K562 (cell line): ENCODE results near the gene MELK. TPM values are rescaled to one million over a fixed set of nuclear protein-coding genes. Genes with fewer than 3 reads are reported as not detected.

Experiments used
- ATAC-seq: fragments of 200-7000 bp; cut with Tn5 transposase; 3 replicates; pipeline ENCODE4 v1.9.1; 2020; ENCODE audit warnings: moderate library complexity
- BruUV-seq: library from RNA; stranded (reverse); fragments of 400-500 nt; replicated peaks from 2 replicates; lab custom pipeline; 2021; lab: Mats Ljungman, UMichigan
- CTCF ChIA-PET: fragments of 300-600 bp; formaldehyde crosslinking; extraction: SDS; loops from one replicate; lab custom pipeline; 2021; ENCODE audit warnings: low intra/inter-chr PET ratio; lab: Yijun Ruan, JAX
- POLR2A ChIA-PET: fragments of 300-600, 350-650 bp; sonication (Branson Sonifier 250); formaldehyde crosslinking; extraction: SDS; loops from one replicate; lab custom pipeline; 2021; ENCODE audit warnings: antibody characterized with exemption, inconsistent platforms; lab: Yijun Ruan, JAX
- DNase-seq, 4 experiments: peaks; one replicate each; pipeline versions ENCODE4 v3.0.0 to v3.0.0-alpha.2; 2011 to 2018; ENCODE audit warnings: low spot score in 3 of 4, mixed read lengths in 3 of 4; ENCODE audit errors: extremely low read depth in 1 of 4
- FAIRE-seq: peaks from 2 replicates; lab custom pipeline; 2011; peaks lifted over from hg19 to GRCh38; lab: Jason Lieb, UNC
- H2AFZ ChIP-seq: 2 replicates; pipeline ENCODE4 v1.6.0; 2011; ENCODE audit warnings: low read depth, low read length, control low read depth, inconsistent platforms
- H3K27ac ChIP-seq: fragments of 200-600 bp; 3 replicates; pipeline ENCODE4 v1.8.0; 2011; ENCODE audit warnings: low read depth, mild to moderate bottlenecking, control low read depth, inconsistent platforms, low read length, moderate library complexity, mixed read lengths; ENCODE audit errors: extremely low read depth
- H3K27me3 ChIP-seq, 2 experiments: fragments of 300-600 bp in 1 of 2; 2 replicates in 1 of 2; 3 replicates in 1 of 2; pipeline versions ENCODE4 v1.6.0 to v1.8.0; 2011; ENCODE audit warnings: inconsistent platforms in 2 of 2, low read length in 2 of 2, mild to moderate bottlenecking in 1 of 2, mixed read lengths in 1 of 2, moderate library complexity in 1 of 2; ENCODE audit not compliant: control insufficient read depth in 2 of 2, insufficient read depth in 2 of 2
- H3K36me3 ChIP-seq: fragments of 300-600 bp; 3 replicates; pipeline ENCODE4 v1.8.0; 2011; ENCODE audit warnings: mild to moderate bottlenecking, low read length, inconsistent platforms; ENCODE audit not compliant: control insufficient read depth, insufficient read depth
- H3K4me1 ChIP-seq, 2 experiments: fragments of 200-600 bp in 1 of 2; replicated peaks in 1 of 2; 2 replicates in 1 of 2; 3 replicates in 1 of 2; pipeline versions ENCODE4 v1.5.1 to v1.8.0; 2011; ENCODE audit warnings: inconsistent platforms in 2 of 2, low read length in 2 of 2, mild to moderate bottlenecking in 1 of 2, mixed read lengths in 1 of 2, moderate library complexity in 1 of 2; ENCODE audit not compliant: control insufficient read depth in 2 of 2, insufficient read depth in 2 of 2
- H3K4me2 ChIP-seq: 2 replicates; pipeline ENCODE4 v1.6.1; 2011; ENCODE audit warnings: low read length, control low read depth, inconsistent platforms, mixed read lengths; ENCODE audit not compliant: insufficient read depth
- H3K4me3 ChIP-seq: fragments of 200-600 bp; sonication (generic), shearing (Covaris generic); 2 replicates; pipeline ENCODE4 v1.5.1; 2016; ENCODE audit warnings: control low read depth, inconsistent platforms
- H3K79me2 ChIP-seq: fragments of 200-600 bp; 3 replicates; pipeline ENCODE4 v1.8.0; 2011; ENCODE audit warnings: low read length, inconsistent platforms; ENCODE audit not compliant: control insufficient read depth, insufficient read depth
- H3K9ac ChIP-seq, 2 experiments: 2 replicates each; pipeline versions ENCODE4 v1.6.0 to v1.6.1; 2011; ENCODE audit warnings: low read depth in 2 of 2, low read length in 2 of 2, control low read depth in 1 of 2, inconsistent platforms in 1 of 2, mild to moderate bottlenecking in 1 of 2, mixed read lengths in 1 of 2; ENCODE audit not compliant: insufficient read depth in 1 of 2
- H3K9me1 ChIP-seq: one replicate; pipeline ENCODE4 v1.6.0; 2011; ENCODE audit warnings: inconsistent platforms, mild to moderate bottlenecking, low read length, moderate library complexity; ENCODE audit not compliant: control insufficient read depth, insufficient read depth
- H3K9me3 ChIP-seq: replicated peaks from 2 replicates; pipeline ENCODE4 v1.5.1; 2011; ENCODE audit warnings: low read depth, low read length, inconsistent platforms; ENCODE audit not compliant: control insufficient read depth, insufficient read depth
- H4K20me1 ChIP-seq: replicated peaks from 2 replicates; pipeline ENCODE4 v1.6.1; 2011; ENCODE audit warnings: low read length, inconsistent platforms, mixed read lengths; ENCODE audit not compliant: control insufficient read depth, insufficient read depth
- ARHGAP35 ChIP-seq: fragments of 450-650 bp; IDR thresholded peaks from 2 replicates; pipeline ENCODE4 v1.6.1; 2018; ENCODE audit not compliant: partially characterized antibody
- ARID3B ChIP-seq: fragments of 250-450 bp; sonication (Bioruptor Pico); IDR thresholded peaks from 2 replicates; pipeline ENCODE4 v1.4.0; 2020; ENCODE audit warnings: borderline replicate concordance
- ASH1L ChIP-seq: fragments of 450-650 bp; IDR thresholded peaks from 2 replicates; pipeline ENCODE4 v1.6.1; 2018; ENCODE audit warnings: borderline replicate concordance, mild to moderate bottlenecking, low read depth; ENCODE audit not compliant: partially characterized antibody
- FOXJ2 ChIP-seq: fragments of 200-800 bp; sonication (Bioruptor generic); IDR thresholded peaks from 2 replicates; pipeline ENCODE4 v1.6.1; 2016; ENCODE audit warnings: missing genetic modification characterization, missing compliant biosample characterization
- NELFE ChIP-seq: IDR thresholded peaks from 2 replicates; pipeline ENCODE4 v1.6.1; 2011; ENCODE audit warnings: mild to moderate bottlenecking; ENCODE audit not compliant: insufficient read depth, insufficient read length
- PTRF ChIP-seq: fragments of 450-650 bp; IDR thresholded peaks from 2 replicates; pipeline ENCODE4 v1.6.1; 2016; ENCODE audit warnings: mild to moderate bottlenecking, missing genetic modification characterization, missing compliant biosample characterization
- PURB ChIP-seq: sonication (generic); formaldehyde crosslinking; IDR thresholded peaks from 2 replicates; pipeline ENCODE4 v1.9.0; 2021; ENCODE audit warnings: low read depth, mild to moderate bottlenecking, missing genetic modification reagents
- RBM22 ChIP-seq: fragments of 200-400 bp; formaldehyde crosslinking; IDR thresholded peaks from 2 replicates; pipeline ENCODE4 v1.6.1; 2018; ENCODE audit warnings: low read length, low read depth; ENCODE audit not compliant: poor library complexity, severe bottlenecking
- RNF2 ChIP-seq: sonication (generic); IDR thresholded peaks from 2 replicates; pipeline ENCODE4 v1.6.1; 2016
- SMARCC2 ChIP-seq: fragments of 450-650 bp; IDR thresholded peaks from 2 replicates; pipeline ENCODE4 v1.6.1; 2017; ENCODE audit warnings: antibody characterized with exemption, moderate library complexity, mild to moderate bottlenecking, low read depth
- ZNF134 ChIP-seq: fragments of 250-450 bp; sonication (Bioruptor Pico); conservative IDR thresholded peaks from 2 replicates; pipeline ENCODE4 v1.4.0; 2020
- ZNF347 ChIP-seq: fragments of 450-650 bp; formaldehyde crosslinking; IDR thresholded peaks from 2 replicates; pipeline ENCODE4 v1.4.0; 2020; ENCODE audit warnings: low read depth, mild to moderate bottlenecking, moderate library complexity
- WGBS: fragments of 100-300 bp; shearing (Covaris generic); methylation state at CpG from one replicate; pipeline ENCODE4 v1.1.6; 2016; ENCODE audit warnings: low coverage, mixed read lengths; ENCODE audit not compliant: insufficient coverage; ENCODE audit errors: missing lambda C conversion rate; 5-methylcytosine and 5-hydroxymethylcytosine counted together
- in situ Hi-C: fragments of 300-500 bp; cut with MboI; formaldehyde crosslinking; loops from 4 replicates; pipeline ENCODE4 v1.15.0; 2018; ENCODE audit warnings: inconsistent platforms, mixed read lengths
- intact Hi-C: fragments of 100-400 bp; cut with micrococcal nuclease; formaldehyde crosslinking; loops from 2 replicates; pipeline ENCODE4 v1.14.2; 2022
- polyA plus RNA-seq, 8 experiments: library from polyadenylated mRNA; depleted of rRNA in 4 of 8; stranded (reverse) in 5 of 8; unstranded in 3 of 8; fragments of >200 nt; fragmentation: Nextera tagmentation in 2 of 8; fragmentation: Illumina TruSeq in 1 of 8; extraction: Ambion mirVana in 2 of 8; extraction: Trizol in 1 of 8; gene quantifications; 2 replicates each; pipeline versions ENCODE4 v1.2.1 to v1.2.3, GENCODE V29; 2011 to 2014; ENCODE audit warnings: inconsistent platforms in 1 of 8, missing spikeins in 1 of 8
- total RNA-seq, 7 experiments: library from RNA; depleted of rRNA in 6 of 7; stranded (reverse); fragments of >200 nt in 6 of 7; fragmentation: Illumina TruSeq in 2 of 7; extraction: Trizol in 2 of 7; gene quantifications; 2 replicates each; pipeline versions ENCODE4 v1.2.1 to v1.2.3, GENCODE V29; 2011 to 2021; ENCODE audit warnings: low replicate concordance in 1 of 7

Gene MELK
- total and polyA plus RNA-seq, 9 of the 15 experiments (the other 6 are each of a cell fraction or from before 2014, with no cell fraction given): 33.3 to 57.3 (median 43.8) TPM

- TF ChIP-seq ARID3B (CRISPR knock-in tag) (no peak), PURB (CRISPR knock-in tag) (no peak), ARHGAP35 (no peak), ASH1L (no peak), ZNF134 (CRISPR knock-in tag) (no peak), RNF2 (no peak)
Measured at GRCh38 chr9:36576866-36577265, 4.2 kb downstream of the MELK start (continued).

- H3K4me1 ChIP-seq: no peaks in the 10 kb centered on the region; a peak in 1 of 5 replicates
- 100% methylated on average over 5 of the region's 7 CpGs for WGBS
Measured at GRCh38 chr9:36584620-36585460, 12.1 kb downstream of the MELK start.

More at GRCh38 chr9:36584620-36585460, 12.1 kb downstream of the MELK start:
- DNase-seq (no peak), ATAC-seq (no peak), FAIRE-seq (no peak)
- peaks cover 41% of the 10 kb centered on the region; the same call in 1 of the 3 replicates for H3K36me3 ChIP-seq
- H3K27me3 ChIP-seq: no peaks in the 10 kb centered on the region
- H4K20me1 ChIP-seq: no peaks in the 10 kb centered on the region
- no peak overlapping the region for H3K27ac ChIP-seq
- BruUV-seq: no TSS peak
- in situ Hi-C loops (no loop called here), intact Hi-C loops (no loop called here)
- H3K9me1 ChIP-seq: no peaks in the 10 kb centered on the region
- H3K9me3 ChIP-seq: no peaks in the 10 kb centered on the region
- no peak overlapping the region for H3K4me3 ChIP-seq
- no peak for TF ChIP-seq RBM22
- TF ChIP-seq SMARCC2: no peak
- no peak for TF ChIP-seq ZNF347 (CRISPR knock-in tag)
- no peak for TF ChIP-seq PTRF
- no peak for TF ChIP-seq NELFE
- TF ChIP-seq FOXJ2 (tag): no peak
- H3K79me2 ChIP-seq: peaks cover 3% of the 10 kb centered on the region; the same call in 2 of the 3 replicates
- H3K9ac ChIP-seq: no peak overlapping the region
- CTCF ChIA-PET: no interaction called here
- H3K4me2 ChIP-seq: no peak overlapping the region
- H2AFZ ChIP-seq: no peak overlapping the region
- POLR2A ChIA-PET: no interaction called here
